CD4-positive, alpha-beta memory T cell (primary cell): ENCODE results near the gene CPVL. TPM values are rescaled to one million over a fixed set of nuclear protein-coding genes. Genes with fewer than 3 reads are reported as not detected.

Source experiments
- CTCF ChIA-PET: fragments of 350-600 bp; sonication (Branson Sonifier 250); formaldehyde crosslinking; loops from one replicate; lab custom pipeline; 2021; ENCODE audit warnings: inconsistent platforms; ENCODE audit not compliant: partially characterized antibody; lab: Charles Lee
- POLR2A ChIA-PET: fragments of 350-600 bp; sonication (Branson Sonifier 250); formaldehyde crosslinking; loops from one replicate; lab custom pipeline; 2021; ENCODE audit not compliant: partially characterized antibody; lab: Charles Lee
- DNase-seq, 5 donors: peaks; one replicate each; pipeline versions ENCODE4 v3.0.0 to v3.0.0-alpha.2; 2020 to 2022; ENCODE audit warnings: mixed read lengths in 1 of 5
- H3K27ac ChIP-seq: one replicate; pipeline ENCODE4 v1.7.0; 2013; ENCODE audit warnings: low read depth, low read length
- H3K27me3 ChIP-seq: 2 replicates; pipeline ENCODE4 v1.7.0; 2013; ENCODE audit warnings: mild to moderate bottlenecking, low read length, moderate library complexity; ENCODE audit not compliant: insufficient read depth
- H3K36me3 ChIP-seq: 2 replicates; pipeline ENCODE4 v1.7.0; 2013; ENCODE audit warnings: mild to moderate bottlenecking, low read length, moderate library complexity; ENCODE audit not compliant: insufficient read depth
- H3K4me1 ChIP-seq: 2 replicates; pipeline ENCODE4 v1.7.0; 2013; ENCODE audit warnings: mild to moderate bottlenecking, low read length, moderate library complexity; ENCODE audit not compliant: insufficient read depth
- H3K4me3 ChIP-seq, 2 donors: one replicate each; pipeline ENCODE4 v1.7.0; 2013; ENCODE audit warnings: low read length in 2 of 2, mild to moderate bottlenecking in 1 of 2
- H3K9me3 ChIP-seq, 2 donors: one replicate each; pipeline ENCODE4 v1.7.0; 2013; ENCODE audit warnings: low read length in 2 of 2, control low read depth in 1 of 2; ENCODE audit not compliant: control insufficient read depth in 1 of 2
- H3K27ac Mint-ChIP-seq, 7 donors: one replicate each; pipeline ENCODE4 v1.8.0; 2020 to 2021; ENCODE audit warnings: mixed read lengths in 7 of 7, mild to moderate bottlenecking in 6 of 7, inconsistent platforms in 3 of 7, moderate library complexity in 3 of 7
- H3K27me3 Mint-ChIP-seq, 2 donors: one replicate each; pipeline ENCODE4 v1.8.0; 2020 to 2021; ENCODE audit warnings: mixed read lengths in 2 of 2
- H3K36me3 Mint-ChIP-seq, 2 donors: one replicate each; pipeline ENCODE4 v1.8.0; 2020 to 2021; ENCODE audit warnings: mixed read lengths in 2 of 2, inconsistent platforms in 1 of 2, mild to moderate bottlenecking in 1 of 2
- H3K4me1 Mint-ChIP-seq, 4 donors: one replicate each; pipeline ENCODE4 v1.8.0; 2020 to 2021; ENCODE audit warnings: mixed read lengths in 4 of 4, mild to moderate bottlenecking in 1 of 4
- H3K4me3 Mint-ChIP-seq, 8 donors: one replicate each; pipeline ENCODE4 v1.8.0; 2020 to 2021; ENCODE audit warnings: mixed read lengths in 8 of 8, mild to moderate bottlenecking in 7 of 8, moderate library complexity in 6 of 8, inconsistent platforms in 3 of 8
- H3K9me3 Mint-ChIP-seq, 8 donors: one replicate each; pipeline ENCODE4 v1.8.0; 2020 to 2021; ENCODE audit warnings: mixed read lengths in 8 of 8, mild to moderate bottlenecking in 5 of 8, inconsistent platforms in 3 of 8, moderate library complexity in 1 of 8
- intact Hi-C: fragments of 100-400 bp; cut with micrococcal nuclease; formaldehyde crosslinking; loops from one replicate; pipeline ENCODE4 v1.15.1; 2023
- polyA plus RNA-seq, 2 donors: library from polyadenylated mRNA; unstranded; fragments of 300-500 nt; fragmentation: Illumina TruSeq; gene quantifications; one replicate each; pipeline ENCODE4 v1.2.3, GENCODE V29; 2021
- total RNA-seq, 2 experiments: library from RNA; stranded (reverse); gene quantifications; one replicate each; pipeline ENCODE4 v1.2.3, GENCODE V29; 2021

CPVL gene
- total and polyA plus RNA-seq, 4 experiments from 2014 or later: 0.61 to 1.6 (median 1.3) TPM; not detected in 1

DNA sequence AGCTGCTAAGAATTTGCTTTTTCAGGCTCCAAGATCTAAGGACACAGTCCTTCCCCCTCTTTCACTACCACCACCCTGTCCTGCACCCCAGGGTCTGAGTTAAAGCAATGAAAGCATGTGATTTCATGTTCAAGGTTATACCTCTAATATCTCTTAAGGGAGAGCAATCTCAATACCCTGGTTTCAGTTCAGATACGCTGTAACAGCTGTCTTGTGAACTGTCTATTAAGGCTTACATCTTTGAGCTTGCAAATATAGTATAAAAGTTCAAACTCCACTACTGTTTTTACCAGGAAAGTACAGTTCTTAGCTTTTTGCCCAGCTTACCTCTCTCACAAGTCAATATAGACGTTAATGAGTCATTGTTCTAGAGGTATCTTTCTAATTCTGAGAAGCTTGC, 2.6 kb downstream of the CPVL start:
- Histone ChIP-seq H3K4me1 (no peaks in the 10 kb centered on the region), H3K9me3 (no peaks in the 10 kb centered on the region), H3K27me3 (peaks cover 6% of the 10 kb centered on the region), H3K4me3 (no peak overlapping the region), H3K27ac (no peak overlapping the region), H3K36me3 (no peaks in the 10 kb centered on the region)
- no peaks in the 10 kb centered on the region for H3K36me3 Mint-ChIP-seq
- peaks cover 0 to 2% (median 0%) of the 10 kb centered on the region in 8 donors for H3K9me3 Mint-ChIP-seq
- H3K27ac Mint-ChIP-seq: no peak overlapping the region
- H3K27me3 Mint-ChIP-seq: peaks cover 22 to 38% of the 10 kb centered on the region in 2 donors
- intact Hi-C loops: no loop called here
- peaks cover 0 to 4% (median 0%) of the 10 kb centered on the region in 4 donors for H3K4me1 Mint-ChIP-seq
- no peak overlapping the region for H3K4me3 Mint-ChIP-seq
- POLR2A ChIA-PET: no interaction called here
- CTCF ChIA-PET: no interaction called here
- no peak for DNase-seq

DNA sequence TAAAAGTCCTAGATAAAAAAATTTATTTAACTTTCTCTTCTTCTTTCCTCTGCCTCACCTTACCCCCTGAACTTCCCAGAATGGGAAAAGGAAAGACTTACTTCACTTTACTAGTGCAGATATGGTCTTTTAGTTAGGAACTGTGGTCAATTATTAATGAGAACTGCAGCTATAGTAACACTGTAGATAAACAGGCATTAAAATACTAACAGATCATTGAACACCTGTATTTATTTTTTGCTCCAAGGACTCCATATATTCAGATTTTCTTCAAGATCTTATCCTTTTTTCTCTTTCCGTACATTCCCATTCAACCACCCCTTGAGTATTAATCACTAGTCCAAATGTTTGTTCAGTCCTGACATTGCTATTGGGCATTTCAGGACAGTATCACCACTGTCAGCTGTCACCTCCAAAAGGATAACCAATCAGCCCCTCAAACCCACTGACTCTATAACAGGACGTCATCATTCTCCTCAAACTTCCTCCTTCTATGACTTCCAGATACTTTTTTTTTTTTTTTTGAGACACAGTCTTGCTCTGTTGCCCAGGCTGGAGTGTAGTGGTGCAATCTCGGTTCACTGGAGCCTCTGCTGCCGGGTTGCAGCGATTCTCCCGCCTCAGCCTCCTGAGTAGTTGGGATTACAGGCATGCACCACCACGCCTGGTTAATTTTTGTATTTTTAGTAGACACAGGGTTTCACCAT, 4.2 kb downstream of the CPVL start:
- ChIA-PET CTCF (no interaction called here), POLR2A (no interaction called here)
- H3K4me3 ChIP-seq: no peak overlapping the region
- H3K36me3 Mint-ChIP-seq: no peaks in the 10 kb centered on the region
- no peaks in the 10 kb centered on the region for H3K9me3 ChIP-seq
- no peak overlapping the region for H3K27ac ChIP-seq
- H3K9me3 Mint-ChIP-seq: peaks cover 0 to 2% (median 0%) of the 10 kb centered on the region in 8 donors
- H3K4me3 Mint-ChIP-seq: no peak overlapping the region
- no peaks in the 10 kb centered on the region for H3K27me3 ChIP-seq
- no peak overlapping the region for H3K27ac Mint-ChIP-seq
- peaks cover 0 to 4% (median 0%) of the 10 kb centered on the region in 4 donors for H3K4me1 Mint-ChIP-seq
- H3K4me1 ChIP-seq: no peaks in the 10 kb centered on the region
- no peak for DNase-seq
- intact Hi-C loops: no loop called here
- no peaks in the 10 kb centered on the region for H3K36me3 ChIP-seq
- H3K27me3 Mint-ChIP-seq: peaks cover 22 to 30% of the 10 kb centered on the region in 2 donors

DNA sequence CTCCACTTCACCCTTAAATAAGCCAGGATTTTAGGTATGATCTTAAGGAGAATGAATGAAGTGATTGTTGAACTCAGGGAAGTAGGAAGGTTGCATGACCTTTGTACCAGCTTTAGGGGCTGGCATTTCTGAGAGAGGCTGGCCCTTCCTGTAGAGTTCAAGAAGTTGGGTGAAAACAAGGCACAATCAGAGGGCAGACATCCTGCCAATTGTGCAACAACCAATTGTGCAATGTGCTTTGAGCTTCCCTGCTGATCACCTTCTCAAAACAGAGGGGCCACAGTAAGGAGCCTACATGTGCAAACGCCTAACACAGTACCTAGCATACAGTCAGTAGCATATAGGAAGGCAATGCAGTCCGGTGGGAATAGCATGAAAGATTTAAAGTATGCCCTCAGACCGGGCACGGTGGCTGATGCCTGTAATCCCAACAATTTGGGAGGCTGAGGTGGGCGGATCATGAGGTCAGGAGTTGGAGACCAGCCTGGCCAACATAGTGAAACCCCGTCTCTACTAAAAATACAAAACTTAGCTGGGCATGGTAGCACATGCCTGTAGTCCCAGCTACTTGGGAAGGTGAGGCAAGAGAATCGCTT, 5.4 kb downstream of the CPVL start:
- peaks cover 0 to 4% (median 0%) of the 10 kb centered on the region in 8 donors for H3K9me3 Mint-ChIP-seq
- no peak overlapping the region for H3K27ac Mint-ChIP-seq
- CTCF ChIA-PET: no interaction called here
- no peaks in the 10 kb centered on the region for H3K36me3 ChIP-seq
- H3K9me3 ChIP-seq: no peaks in the 10 kb centered on the region
- DNase-seq: no peak
- no peaks in the 10 kb centered on the region for H3K36me3 Mint-ChIP-seq
- H3K4me3 ChIP-seq: no peak overlapping the region
- no peaks in the 10 kb centered on the region for H3K4me1 ChIP-seq
- H3K27me3 Mint-ChIP-seq: peaks cover 13 to 21% of the 10 kb centered on the region in 2 donors
- H3K4me1 Mint-ChIP-seq: no peaks in the 10 kb centered on the region
- no peak overlapping the region for H3K27ac ChIP-seq
- intact Hi-C loops: no loop called here
- H3K4me3 Mint-ChIP-seq: no peak overlapping the region
- no peaks in the 10 kb centered on the region for H3K27me3 ChIP-seq
- POLR2A ChIA-PET: no interaction called here

DNA sequence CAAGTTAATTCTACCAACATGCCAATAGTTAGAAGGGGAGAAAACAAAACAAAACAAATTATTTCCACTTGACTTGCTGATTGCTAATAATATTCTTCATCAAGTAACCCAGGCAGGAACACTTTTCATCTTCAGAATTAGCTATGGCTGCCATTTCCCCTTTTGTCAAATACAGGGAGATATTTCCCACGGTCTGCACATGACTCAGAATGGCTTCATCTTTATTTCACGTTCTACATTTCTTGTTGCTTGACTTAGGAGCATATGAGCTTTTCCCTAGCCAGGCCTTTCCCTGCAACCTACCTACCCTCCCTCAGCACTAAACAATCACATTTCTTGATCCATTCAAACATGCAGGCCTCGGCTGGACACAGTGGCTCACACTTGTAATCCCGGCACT, 6.5 kb downstream of the CPVL start:
- H3K36me3 Mint-ChIP-seq: no peaks in the 10 kb centered on the region
- Histone ChIP-seq H3K27ac (no peak overlapping the region), H3K36me3 (no peaks in the 10 kb centered on the region), H3K9me3 (no peaks in the 10 kb centered on the region), H3K27me3 (no peaks in the 10 kb centered on the region), H3K4me1 (no peaks in the 10 kb centered on the region), H3K4me3 (no peak overlapping the region)
- peaks cover 7 to 13% of the 10 kb centered on the region in 2 donors for H3K27me3 Mint-ChIP-seq
- no peak overlapping the region for H3K27ac Mint-ChIP-seq
- intact Hi-C loops: no loop called here
- peaks cover 0 to 4% (median 0%) of the 10 kb centered on the region in 8 donors for H3K9me3 Mint-ChIP-seq
- H3K4me3 Mint-ChIP-seq: no peak overlapping the region
- no peaks in the 10 kb centered on the region for H3K4me1 Mint-ChIP-seq
- ChIA-PET POLR2A (no interaction called here), CTCF (no interaction called here)
- no peak for DNase-seq

DNA sequence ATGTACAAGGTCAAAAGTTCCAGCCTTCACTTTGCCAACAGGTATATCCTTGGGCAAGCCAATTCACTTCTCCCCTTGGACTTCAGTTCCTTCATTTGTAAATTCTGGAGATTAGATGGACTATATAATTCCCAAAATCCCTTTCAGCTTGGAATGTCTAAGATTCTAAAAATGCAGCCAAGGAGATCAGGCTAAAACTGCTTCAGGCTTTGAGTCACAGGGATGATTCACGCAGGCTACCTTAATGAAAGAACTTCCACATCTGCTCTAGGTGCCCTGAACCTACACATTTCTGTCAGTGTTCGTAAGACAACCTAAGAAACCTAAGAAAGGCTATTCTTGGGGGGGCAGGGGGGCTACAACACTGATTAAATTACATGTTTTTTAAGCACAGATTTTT, 7.1 kb downstream of the CPVL start:
- H3K4me1 Mint-ChIP-seq: no peaks in the 10 kb centered on the region
- H3K27me3 Mint-ChIP-seq: peaks cover 7 to 12% of the 10 kb centered on the region in 2 donors
- peaks cover 0 to 8% (median 0%) of the 10 kb centered on the region in 8 donors for H3K9me3 Mint-ChIP-seq
- Histone ChIP-seq H3K27me3 (no peaks in the 10 kb centered on the region), H3K27ac (no peak overlapping the region), H3K4me3 (no peak overlapping the region), H3K4me1 (no peaks in the 10 kb centered on the region), H3K36me3 (no peaks in the 10 kb centered on the region), H3K9me3 (no peaks in the 10 kb centered on the region)
- H3K4me3 Mint-ChIP-seq: no peak overlapping the region
- DNase-seq: no peak
- ChIA-PET CTCF (no interaction called here), POLR2A (no interaction called here)
- intact Hi-C loops: no loop called here
- no peaks in the 10 kb centered on the region for H3K36me3 Mint-ChIP-seq
- H3K27ac Mint-ChIP-seq: no peak overlapping the region

DNA sequence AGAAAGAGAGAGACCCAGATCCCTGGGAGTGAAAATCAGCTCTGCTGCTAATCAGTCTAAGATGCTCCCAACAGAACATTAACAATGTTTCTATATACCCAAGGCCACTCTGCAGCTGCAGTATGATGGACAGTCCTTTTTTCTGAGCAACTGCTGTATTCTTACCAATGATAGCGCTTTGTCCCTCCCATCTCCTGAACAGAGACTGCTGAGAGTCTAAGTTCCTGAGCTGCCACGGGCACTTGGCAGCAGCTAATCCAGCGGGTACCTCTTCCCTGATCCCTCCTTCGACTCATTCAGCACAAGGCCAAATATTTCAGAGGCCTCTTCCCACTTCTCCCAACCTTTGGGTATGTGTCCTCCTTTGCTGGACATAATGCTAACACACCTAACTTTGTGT, 7.7 kb downstream of the CPVL start:
- CTCF ChIA-PET: no interaction called here

DNA sequence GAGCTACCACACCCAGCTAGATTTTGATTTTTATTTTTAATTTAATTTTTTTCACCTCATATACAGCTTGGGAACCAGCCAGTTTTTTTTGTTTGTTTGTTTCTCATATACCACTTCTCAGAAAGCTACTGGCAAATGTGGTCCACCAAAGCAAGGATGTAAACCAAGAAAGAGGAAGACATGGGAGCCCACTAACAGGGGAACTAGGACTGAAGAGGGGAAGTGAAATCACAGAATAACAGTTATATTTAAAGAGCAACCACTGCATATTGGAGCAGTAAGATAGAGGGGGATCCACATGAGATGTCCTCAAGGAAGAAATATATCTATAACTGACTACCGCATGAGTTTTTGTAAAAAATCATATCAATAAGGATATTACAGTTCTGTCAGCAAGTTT, 10.5 kb downstream of the CPVL start:
- Histone ChIP-seq H3K27me3 (no peaks in the 10 kb centered on the region), H3K4me3 (no peak overlapping the region), H3K27ac (no peak overlapping the region), H3K4me1 (no peaks in the 10 kb centered on the region), H3K9me3 (no peaks in the 10 kb centered on the region), H3K36me3 (no peaks in the 10 kb centered on the region)
- H3K27me3 Mint-ChIP-seq: peaks cover 0 to 6% of the 10 kb centered on the region in 2 donors
- POLR2A ChIA-PET: no interaction called here
- no peaks in the 10 kb centered on the region for H3K36me3 Mint-ChIP-seq
- CTCF ChIA-PET: no interaction called here
- intact Hi-C loops: no loop called here
- H3K4me3 Mint-ChIP-seq: no peak overlapping the region
- DNase-seq: no peak
- H3K27ac Mint-ChIP-seq: no peak overlapping the region
- peaks cover 0 to 8% (median 0%) of the 10 kb centered on the region in 8 donors for H3K9me3 Mint-ChIP-seq
- no peaks in the 10 kb centered on the region for H3K4me1 Mint-ChIP-seq

More for the DNA sequence above, 7.7 kb downstream of the CPVL start:
- no peaks in the 10 kb centered on the region for H3K4me1 Mint-ChIP-seq
- intact Hi-C loops: no loop called here
- POLR2A ChIA-PET: no interaction called here
- no peaks in the 10 kb centered on the region for H3K4me1 ChIP-seq
- H3K4me3 Mint-ChIP-seq: no peak overlapping the region
- H3K27ac Mint-ChIP-seq: no peak overlapping the region
- H3K27me3 Mint-ChIP-seq: peaks cover 6 to 7% of the 10 kb centered on the region in 2 donors
- no peak overlapping the region for H3K4me3 ChIP-seq
- H3K27me3 ChIP-seq: no peaks in the 10 kb centered on the region
- H3K27ac ChIP-seq: no peak overlapping the region
- DNase-seq: no peak
- peaks cover 0 to 8% (median 0%) of the 10 kb centered on the region in 8 donors for H3K9me3 Mint-ChIP-seq
- no peaks in the 10 kb centered on the region for H3K36me3 ChIP-seq
- H3K36me3 Mint-ChIP-seq: no peaks in the 10 kb centered on the region
- no peaks in the 10 kb centered on the region for H3K9me3 ChIP-seq
